ENCODE results near the gene XKR8. TPM values are rescaled to one million over a fixed set of nuclear protein-coding genes. Genes with fewer than 3 reads are reported as not detected.

Gene XKR8
- total and polyA plus RNA-seq, 2 of the 4 experiments (the other 2 are of a cell fraction): 1.1 to 10.7 TPM

GRCh38 chr1:27934818-27935549, 24.8 kb upstream of the XKR8 start, which contains the start of gene SMPDL3B:
Gene SMPDL3B, plus strand, starts transcription at chr1:27935000. Its CDS starts 184 bp downstream, at chr1:27935184.
- ChIA-PET POLR2A (ENCODE audit: unreplicated experiment) (no interaction called here), CTCF (no interaction called here)
- Histone ChIP-seq H3K23ac (ENCODE audit: low read depth, low read length) (no peak within 1 kb of the TSS), H3K18ac (ENCODE audit: low read depth, low read length) (no peak within 1 kb of the TSS), H3K79me1 (ENCODE audit: low read depth in 1 of 2, low read length in 2 of 2) (no peaks in the 10 kb centered on the region), H3K27ac (ENCODE audit: insufficient read depth, low read length) (no peak within 1 kb of the TSS), H2AFZ (replicated peaks; ENCODE audit: low read length, poor library complexity) (peak within 1 kb of the TSS; percentile 78), H4K8ac (ENCODE audit: low read depth in 2 of 2, low read length in 2 of 2) (no peak within 1 kb of the TSS), H3K9ac (ENCODE audit: low read depth, low read length) (no peak within 1 kb of the TSS), H3K36me3 (ENCODE audit: control insufficient read depth, insufficient read depth, low read length) (no peaks in the 10 kb centered on the region), H3K9me1 (ENCODE audit: insufficient read depth, low read length) (no peaks in the 10 kb centered on the region), H4K91ac (ENCODE audit: insufficient read depth, low read depth, low read length) (no peak within 1 kb of the TSS), H3K4me3 (ENCODE audit: insufficient read depth, low read depth, low read length) (peak within 1 kb of the TSS; percentile 12; the same call in 1 of the 2 replicates), H4K5ac (ENCODE audit: low read depth, low read length) (no peak within 1 kb of the TSS), H3K4ac (ENCODE audit: low read depth, low read length) (no peak within 1 kb of the TSS), H2BK15ac (ENCODE audit: low read depth, low read length) (no peak within 1 kb of the TSS), H2BK20ac (ENCODE audit: low read depth, low read length) (no peak within 1 kb of the TSS), H3K56ac (ENCODE audit: extremely low read depth, insufficient read depth, low read length) (no peak within 1 kb of the TSS), H3K4me1 (ENCODE audit: control insufficient read depth, insufficient read depth, low read length) (peaks cover 4% of the 10 kb centered on the region), H2AK9ac (replicated peaks; ENCODE audit: low read depth, low read length, poor library complexity) (peak within 1 kb of the TSS; percentile 4), H2BK120ac (ENCODE audit: low read depth, low read length) (no peak within 1 kb of the TSS), H2AK5ac (ENCODE audit: low read depth, low read length) (no peak within 1 kb of the TSS), H3K27me3 (ENCODE audit: control insufficient read depth, insufficient read depth, low read length) (peaks cover 25% of the 10 kb centered on the region), H3K14ac (replicated peaks; ENCODE audit: low read depth, low read length) (no peak within 1 kb of the TSS), H2BK5ac (ENCODE audit: low read depth, low read length, poor library complexity, severe bottlenecking) (no peak within 1 kb of the TSS), H3K9me3 (ENCODE audit: control insufficient read depth, insufficient read depth, low read length) (no peaks in the 10 kb centered on the region), H4K20me1 (ENCODE audit: insufficient read depth, low read length) (no peaks in the 10 kb centered on the region), H3K4me2 (ENCODE audit: low read depth, low read length) (peak within 1 kb of the TSS; percentile 75)
- intact Hi-C loops (cut with micrococcal nuclease) (no loop called here), dilution Hi-C loops (cut with HindIII; ENCODE audit: low sequenced_read_pairs, unreplicated experiment) (no loop called here), in situ Hi-C loops (cut with MboI; ENCODE audit: low sequenced_read_pairs) (no loop called here)
- TF ChIP-seq MXI1 (IDR thresholded peaks at IDR 0.05; ENCODE audit: borderline replicate concordance, low read depth, low read length): no peak
- no peak for TF ChIP-seq FOS (IDR thresholded peaks at IDR 0.05; ENCODE audit: low read depth, low read length)
- TF ChIP-seq RCOR1 (IDR thresholded peaks at IDR 0.05; ENCODE audit: insufficient replicate concordance, low read length): no peak
- TF ChIP-seq RAD21 (IDR thresholded peaks at IDR 0.05; ENCODE audit: low read length): no peak
- TF ChIP-seq CHD1 (IDR thresholded peaks at IDR 0.05; ENCODE audit: low read depth, low read length): no peak
- 5% methylated on average over 6 of the region's 16 CpGs; no CpG with 5 or more reads in 1 of the 2 experiments for WGBS, 2 experiments (ENCODE audit: extremely low coverage in 2 of 2, insufficient read length in 1 of 2)
- DNase-seq (no peak), ATAC-seq (ENCODE audit: low read depth) (peak; percentile 72)
- BruUV-seq (replicated peaks): no TSS peak

Measured in IMR-90 (cell line).